Activated CD8-positive, alpha-beta T cell treated with anti-CD3 and anti-CD28 coated beads, Interleukin-2, amount 10 ng/mL, durations not matched to agents 7 days and 5 days (primary cell): ENCODE results near the gene SETBP1. TPM values are rescaled to one million over a fixed set of nuclear protein-coding genes. Genes with fewer than 3 reads are reported as not detected.

ENCODE experiments used
- ATAC-seq: fragments of 150-1000 bp; cut with Tn5 transposase; one replicate; pipeline ENCODE4 v1.10.0; 2021; ENCODE audit warnings: moderate library complexity
- CTCF ChIA-PET: fragments of 350-600 bp; sonication (Branson Sonifier 250); formaldehyde crosslinking; loops from one replicate; lab custom pipeline; 2021; ENCODE audit warnings: antibody characterized with exemption; lab: Charles Lee
- POLR2A ChIA-PET: fragments of 350-600 bp; sonication (Branson Sonifier 250); formaldehyde crosslinking; loops from one replicate; lab custom pipeline; 2021; ENCODE audit warnings: antibody characterized with exemption; lab: Charles Lee
- DNase-seq: peaks from one replicate; pipeline ENCODE4 v3.0.0-alpha.2; 2020
- H3K27ac Mint-ChIP-seq: one replicate; pipeline ENCODE4 v1.8.0; 2021; ENCODE audit warnings: mild to moderate bottlenecking, mixed read lengths
- H3K27me3 Mint-ChIP-seq: one replicate; pipeline ENCODE4 v1.8.0; 2021; ENCODE audit warnings: low read depth, mixed read lengths
- H3K36me3 Mint-ChIP-seq: one replicate; pipeline ENCODE4 v1.8.0; 2021; ENCODE audit warnings: low read depth, mixed read lengths
- H3K4me1 Mint-ChIP-seq: one replicate; pipeline ENCODE4 v1.8.0; 2021; ENCODE audit warnings: low read depth, mixed read lengths
- H3K4me3 Mint-ChIP-seq: one replicate; pipeline ENCODE4 v1.8.0; 2021; ENCODE audit warnings: mild to moderate bottlenecking, mixed read lengths
- H3K9me3 Mint-ChIP-seq: one replicate; pipeline ENCODE4 v1.8.0; 2022; ENCODE audit warnings: mixed read lengths; ENCODE audit not compliant: insufficient read depth
- total RNA-seq, 2 experiments: library from RNA; stranded (reverse); gene quantifications; one replicate each; pipeline ENCODE4 v1.2.3, GENCODE V29; 2021

Gene SETBP1
- total RNA-seq, 2 experiments from 2014 or later = 7.0 to 8.4 TPM

- ATAC-seq = no peak
- Mint-ChIP-seq H3K27ac (no peak overlapping the region), H3K36me3 (no peaks in the 10 kb centered on the region), H3K9me3 (no peaks in the 10 kb centered on the region), H3K27me3 (peaks cover 7% of the 10 kb centered on the region), H3K4me3 (no peak overlapping the region), H3K4me1 (peaks cover 7% of the 10 kb centered on the region)
- POLR2A ChIA-PET = interaction anchor here (0.7 kb wide), 1 partner anchor 15 kb away, joined by 3 read pairs; no protein-coding TSS in a partner anchor
- DNase-seq = no peak
- CTCF ChIA-PET = interaction anchor here (1.5 kb wide), 1 partner anchor 34 kb away, joined by 3 read pairs; no protein-coding TSS in a partner anchor
Observed at GRCh38 chr18:44815108-44815507, 134.4 kb downstream of the SETBP1 start.

GRCh38 chr18:44816050-44816449, 135.4 kb downstream of the SETBP1 start:
- Mint-ChIP-seq H3K36me3 (no peaks in the 10 kb centered on the region), H3K27ac (no peak overlapping the region), H3K4me1 (peaks cover 7% of the 10 kb centered on the region), H3K9me3 (no peaks in the 10 kb centered on the region), H3K4me3 (no peak overlapping the region), H3K27me3 (peaks cover 6% of the 10 kb centered on the region)
- ATAC-seq (no peak), DNase-seq (no peak)
- POLR2A ChIA-PET = interaction anchor here (0.7 kb wide), 1 partner anchor 47 kb away, joined by 3 read pairs; no protein-coding TSS in a partner anchor
- CTCF ChIA-PET = no interaction called here

GRCh38 chr18:44816477-44816876, 135.8 kb downstream of the SETBP1 start:
- POLR2A ChIA-PET = no interaction called here
- H3K36me3 Mint-ChIP-seq = no peaks in the 10 kb centered on the region
- no peak for DNase-seq

GRCh38 chr18:44817831-44818473, 137.3 kb downstream of the SETBP1 start:
- ATAC-seq (no peak), DNase-seq (no peak)
- Mint-ChIP-seq H3K4me1 (peaks cover 2% of the 10 kb centered on the region), H3K36me3 (no peaks in the 10 kb centered on the region), H3K27ac (no peak overlapping the region), H3K27me3 (peaks cover 9% of the 10 kb centered on the region), H3K4me3 (no peak overlapping the region), H3K9me3 (no peaks in the 10 kb centered on the region)
- POLR2A ChIA-PET = no interaction called here
- CTCF ChIA-PET = interaction anchor here (1.4 kb wide), 1 partner anchor 140 kb away, joined by 3 read pairs; no protein-coding TSS in a partner anchor

More at GRCh38 chr18:44816477-44816876, 135.8 kb downstream of the SETBP1 start:
- Mint-ChIP-seq H3K9me3 (no peaks in the 10 kb centered on the region), H3K4me3 (no peak overlapping the region), H3K4me1 (peaks cover 7% of the 10 kb centered on the region), H3K27ac (no peak overlapping the region), H3K27me3 (peaks cover 6% of the 10 kb centered on the region)
- CTCF ChIA-PET = no interaction called here
- no peak for ATAC-seq

GRCh38 chr18:44818668-44819403, 138.1 kb downstream of the SETBP1 start:
- no peaks in the 10 kb centered on the region for H3K9me3 Mint-ChIP-seq
- no peak overlapping the region for H3K4me3 Mint-ChIP-seq
- ChIA-PET CTCF (no interaction called here), POLR2A (no interaction called here)
- peaks cover under 1% of the 10 kb centered on the region for H3K4me1 Mint-ChIP-seq
- H3K27ac Mint-ChIP-seq = no peak overlapping the region
- no peak for DNase-seq
- H3K27me3 Mint-ChIP-seq = peaks cover 9% of the 10 kb centered on the region
- no peaks in the 10 kb centered on the region for H3K36me3 Mint-ChIP-seq
- ATAC-seq = no peak

GRCh38 chr18:44819944-44820510, 139.3 kb downstream of the SETBP1 start:
- H3K36me3 Mint-ChIP-seq = no peaks in the 10 kb centered on the region
- H3K27me3 Mint-ChIP-seq = peaks cover 16% of the 10 kb centered on the region
- ChIA-PET POLR2A (no interaction called here), CTCF (no interaction called here)
- no peak for ATAC-seq
- H3K4me1 Mint-ChIP-seq = peaks cover 3% of the 10 kb centered on the region
- DNase-seq = no peak
- H3K27ac Mint-ChIP-seq = no peak overlapping the region
- no peaks in the 10 kb centered on the region for H3K9me3 Mint-ChIP-seq
- no peak overlapping the region for H3K4me3 Mint-ChIP-seq

- ChIA-PET POLR2A (no interaction called here), CTCF (no interaction called here)
- no peak for ATAC-seq
- DNase-seq = no peak
- no peaks in the 10 kb centered on the region for H3K36me3 Mint-ChIP-seq
- no peak overlapping the region for H3K27ac Mint-ChIP-seq
- H3K27me3 Mint-ChIP-seq = peaks cover 21% of the 10 kb centered on the region
- no peak overlapping the region for H3K4me3 Mint-ChIP-seq
- H3K4me1 Mint-ChIP-seq = peaks cover 3% of the 10 kb centered on the region
- H3K9me3 Mint-ChIP-seq = no peaks in the 10 kb centered on the region
Observed at GRCh38 chr18:44821924-44822323, 141.2 kb downstream of the SETBP1 start.

- Mint-ChIP-seq H3K4me3 (no peak overlapping the region), H3K9me3 (no peaks in the 10 kb centered on the region), H3K27me3 (peaks cover 21% of the 10 kb centered on the region), H3K4me1 (peaks cover 3% of the 10 kb centered on the region), H3K36me3 (no peaks in the 10 kb centered on the region), H3K27ac (no peak overlapping the region)
- ChIA-PET CTCF (interaction anchor here (0.9 kb wide), 1 partner anchor 20 kb away, joined by 3 read pairs; no protein-coding TSS in a partner anchor), POLR2A (no interaction called here)
- DNase-seq = no peak
- ATAC-seq = no peak
Observed at GRCh38 chr18:44823286-44823685, 142.6 kb downstream of the SETBP1 start.

GRCh38 chr18:44823782-44824181, 143.1 kb downstream of the SETBP1 start:
- ChIA-PET CTCF (no interaction called here), POLR2A (no interaction called here)
- H3K4me1 Mint-ChIP-seq = peaks cover 3% of the 10 kb centered on the region
- H3K27me3 Mint-ChIP-seq = peaks cover 21% of the 10 kb centered on the region
- no peak for DNase-seq
- no peak overlapping the region for H3K4me3 Mint-ChIP-seq
- no peaks in the 10 kb centered on the region for H3K36me3 Mint-ChIP-seq
- H3K27ac Mint-ChIP-seq = no peak overlapping the region
- H3K9me3 Mint-ChIP-seq = no peaks in the 10 kb centered on the region
- ATAC-seq = no peak

GRCh38 chr18:44824884-44825283, 144.2 kb downstream of the SETBP1 start:
- H3K27me3 Mint-ChIP-seq = peaks cover 19% of the 10 kb centered on the region
- no peak overlapping the region for H3K27ac Mint-ChIP-seq
- H3K4me1 Mint-ChIP-seq = peaks cover 3% of the 10 kb centered on the region
- ATAC-seq (no peak), DNase-seq (no peak)
- no peaks in the 10 kb centered on the region for H3K9me3 Mint-ChIP-seq
- ChIA-PET CTCF (no interaction called here), POLR2A (no interaction called here)
- no peak overlapping the region for H3K4me3 Mint-ChIP-seq
- H3K36me3 Mint-ChIP-seq = no peaks in the 10 kb centered on the region

GRCh38 chr18:44826418-44827259, 146.0 kb downstream of the SETBP1 start:
- Mint-ChIP-seq H3K4me1 (peaks cover 9% of the 10 kb centered on the region), H3K36me3 (no peaks in the 10 kb centered on the region), H3K9me3 (no peaks in the 10 kb centered on the region), H3K27me3 (peaks cover 18% of the 10 kb centered on the region), H3K4me3 (no peak overlapping the region), H3K27ac (no peak overlapping the region)
- no peak for ATAC-seq
- DNase-seq = no peak
- ChIA-PET CTCF (interaction anchor here (1.5 kb wide), 1 partner anchor 77 kb away, joined by 4 read pairs; no protein-coding TSS in a partner anchor), POLR2A (interaction anchor here (1.6 kb wide), 1 partner anchor 12 kb away, joined by 4 read pairs; no protein-coding TSS in a partner anchor)
